Activated naive CD8-positive, alpha-beta T cell (primary cell): ENCODE results near the gene GGT5.
A peak's percentile ranks its signal among the peaks of the same experiment; 100 is the strongest.
"Not testable (repeated sequence)": the region's sequence is repeated elsewhere in the genome, so short reads cannot be mapped to it uniquely, and the experiment has no call there.

Experiments used
- H3K27ac Mint-ChIP-seq: one replicate; pipeline ENCODE4 v1.8.0; 2021; ENCODE audit warnings: mixed read lengths
- H3K27me3 Mint-ChIP-seq: one replicate; pipeline ENCODE4 v1.8.0; 2021; ENCODE audit warnings: mixed read lengths
- H3K36me3 Mint-ChIP-seq: one replicate; pipeline ENCODE4 v1.8.0; 2021; ENCODE audit warnings: mixed read lengths
- H3K4me1 Mint-ChIP-seq: one replicate; pipeline ENCODE4 v1.8.0; 2021; ENCODE audit warnings: low read depth, mixed read lengths
- H3K4me3 Mint-ChIP-seq: one replicate; pipeline ENCODE4 v1.8.0; 2021; ENCODE audit warnings: mild to moderate bottlenecking, mixed read lengths
- H3K9me3 Mint-ChIP-seq: one replicate; pipeline ENCODE4 v1.8.0; 2021; ENCODE audit warnings: low read depth, mixed read lengths

Gene GGT5

GRCh38 chr22:24231706-24232105, 13.2 kb downstream of the GGT5 start:
- no peak overlapping the region for H3K4me3 Mint-ChIP-seq
- peaks cover 1% of the 10 kb centered on the region for H3K4me1 Mint-ChIP-seq
- H3K27me3 Mint-ChIP-seq: no peaks in the 10 kb centered on the region
- H3K9me3 Mint-ChIP-seq: no peaks in the 10 kb centered on the region
- peaks cover 2% of the 10 kb centered on the region for H3K36me3 Mint-ChIP-seq
- H3K27ac Mint-ChIP-seq: no peak overlapping the region

GRCh38 chr22:24230911-24231656, 13.8 kb downstream of the GGT5 start:
- H3K27me3 Mint-ChIP-seq: no peaks in the 10 kb centered on the region
- H3K9me3 Mint-ChIP-seq: no peaks in the 10 kb centered on the region
- H3K4me3 Mint-ChIP-seq: no peak overlapping the region
- H3K4me1 Mint-ChIP-seq: peaks cover 1% of the 10 kb centered on the region
- no peak overlapping the region for H3K27ac Mint-ChIP-seq
- peaks cover 2% of the 10 kb centered on the region for H3K36me3 Mint-ChIP-seq

- Mint-ChIP-seq H3K4me3 (no peak overlapping the region), H3K27me3 (no peaks in the 10 kb centered on the region), H3K36me3 (no peaks in the 10 kb centered on the region), H3K9me3 (no peaks in the 10 kb centered on the region), H3K4me1 (no peaks in the 10 kb centered on the region), H3K27ac (no peak overlapping the region)
These were observed 18.9 kb downstream of the GGT5 start for GRCh38 chr22:24225951-24226350.

GRCh38 chr22:24225044-24225601, 19.8 kb downstream of the GGT5 start:
- Mint-ChIP-seq H3K36me3 (no peaks in the 10 kb centered on the region), H3K9me3 (no peaks in the 10 kb centered on the region), H3K27me3 (no peaks in the 10 kb centered on the region), H3K27ac (no peak overlapping the region), H3K4me3 (no peak overlapping the region), H3K4me1 (no peaks in the 10 kb centered on the region)

GRCh38 chr22:24224468-24224867, 20.4 kb downstream of the GGT5 start:
- no peaks in the 10 kb centered on the region for H3K9me3 Mint-ChIP-seq
- no peak overlapping the region for H3K27ac Mint-ChIP-seq
- no peak overlapping the region for H3K4me3 Mint-ChIP-seq

GRCh38 chr22:24219750-24220149, 25.1 kb downstream of the GGT5 start:
- no peak overlapping the region for H3K4me3 Mint-ChIP-seq
- no peaks in the 10 kb centered on the region for H3K27me3 Mint-ChIP-seq
- H3K4me1 Mint-ChIP-seq: peaks cover 8% of the 10 kb centered on the region
- no peaks in the 10 kb centered on the region for H3K36me3 Mint-ChIP-seq
- H3K9me3 Mint-ChIP-seq: no peaks in the 10 kb centered on the region
- H3K27ac Mint-ChIP-seq: no peak overlapping the region

More at GRCh38 chr22:24224468-24224867, 20.4 kb downstream of the GGT5 start:
- Mint-ChIP-seq H3K36me3 (no peaks in the 10 kb centered on the region), H3K27me3 (no peaks in the 10 kb centered on the region), H3K4me1 (no peaks in the 10 kb centered on the region)

- H3K27ac Mint-ChIP-seq: no peak overlapping the region
- H3K4me3 Mint-ChIP-seq: no peak overlapping the region
- H3K27me3 Mint-ChIP-seq: no peaks in the 10 kb centered on the region
- no peaks in the 10 kb centered on the region for H3K36me3 Mint-ChIP-seq
- H3K4me1 Mint-ChIP-seq: peaks cover 8% of the 10 kb centered on the region
- H3K9me3 Mint-ChIP-seq: no peaks in the 10 kb centered on the region
These were observed 27.5 kb downstream of the GGT5 start for GRCh38 chr22:24217384-24217783.

- Mint-ChIP-seq H3K4me1 (peaks cover 8% of the 10 kb centered on the region), H3K9me3 (no peaks in the 10 kb centered on the region), H3K36me3 (no peaks in the 10 kb centered on the region), H3K4me3 (no peak overlapping the region), H3K27ac (peak overlapping the region; percentile 28), H3K27me3 (no peaks in the 10 kb centered on the region)
These were observed 28.2 kb downstream of the GGT5 start for GRCh38 chr22:24216541-24217209.

- H3K27ac Mint-ChIP-seq: no peak overlapping the region
- H3K4me1 Mint-ChIP-seq: peaks cover 8% of the 10 kb centered on the region
- H3K27me3 Mint-ChIP-seq: no peaks in the 10 kb centered on the region
- no peak overlapping the region for H3K4me3 Mint-ChIP-seq
- H3K9me3 Mint-ChIP-seq: no peaks in the 10 kb centered on the region
- H3K36me3 Mint-ChIP-seq: no peaks in the 10 kb centered on the region
These were observed 30.2 kb downstream of the GGT5 start for GRCh38 chr22:24214467-24215285.

- not testable (repeated sequence) for H3K4me3 Mint-ChIP-seq, H3K27me3 Mint-ChIP-seq, H3K27ac Mint-ChIP-seq, H3K9me3 Mint-ChIP-seq, H3K36me3 Mint-ChIP-seq
- H3K4me1 Mint-ChIP-seq: peaks cover 10% of the 10 kb centered on the region
These were observed 31.8 kb downstream of the GGT5 start for GRCh38 chr22:24213111-24213510.

- peaks cover 22% of the 10 kb centered on the region for H3K4me1 Mint-ChIP-seq
- H3K36me3 Mint-ChIP-seq, H3K9me3 Mint-ChIP-seq, H3K27ac Mint-ChIP-seq, H3K4me3 Mint-ChIP-seq, H3K27me3 Mint-ChIP-seq: not testable (repeated sequence)
These were observed 33.2 kb downstream of the GGT5 start for GRCh38 chr22:24211716-24212115.

- H3K4me1 Mint-ChIP-seq: peaks cover 17% of the 10 kb centered on the region
- not testable (repeated sequence) for H3K27me3 Mint-ChIP-seq, H3K36me3 Mint-ChIP-seq, H3K4me3 Mint-ChIP-seq, H3K27ac Mint-ChIP-seq, H3K9me3 Mint-ChIP-seq
These were observed 34.5 kb downstream of the GGT5 start for GRCh38 chr22:24210409-24210808.

GRCh38 chr22:24209687-24210086, 35.2 kb downstream of the GGT5 start:
- H3K9me3 Mint-ChIP-seq: no peaks in the 10 kb centered on the region
- no peaks in the 10 kb centered on the region for H3K27me3 Mint-ChIP-seq
- no peak overlapping the region for H3K4me3 Mint-ChIP-seq

GRCh38 chr22:24209016-24209415, 35.9 kb downstream of the GGT5 start:
- H3K4me1 Mint-ChIP-seq: peaks cover 17% of the 10 kb centered on the region
- no peaks in the 10 kb centered on the region for H3K27me3 Mint-ChIP-seq
- H3K27ac Mint-ChIP-seq: no peak overlapping the region

More at GRCh38 chr22:24209687-24210086, 35.2 kb downstream of the GGT5 start:
- Mint-ChIP-seq H3K36me3 (no peaks in the 10 kb centered on the region), H3K4me1 (peaks cover 17% of the 10 kb centered on the region), H3K27ac (no peak overlapping the region)

More at GRCh38 chr22:24209016-24209415, 35.9 kb downstream of the GGT5 start:
- H3K36me3 Mint-ChIP-seq: no peaks in the 10 kb centered on the region
- no peak overlapping the region for H3K4me3 Mint-ChIP-seq
- H3K9me3 Mint-ChIP-seq: no peaks in the 10 kb centered on the region
